ENCODE data around the gene ZBTB5.

DNA sequence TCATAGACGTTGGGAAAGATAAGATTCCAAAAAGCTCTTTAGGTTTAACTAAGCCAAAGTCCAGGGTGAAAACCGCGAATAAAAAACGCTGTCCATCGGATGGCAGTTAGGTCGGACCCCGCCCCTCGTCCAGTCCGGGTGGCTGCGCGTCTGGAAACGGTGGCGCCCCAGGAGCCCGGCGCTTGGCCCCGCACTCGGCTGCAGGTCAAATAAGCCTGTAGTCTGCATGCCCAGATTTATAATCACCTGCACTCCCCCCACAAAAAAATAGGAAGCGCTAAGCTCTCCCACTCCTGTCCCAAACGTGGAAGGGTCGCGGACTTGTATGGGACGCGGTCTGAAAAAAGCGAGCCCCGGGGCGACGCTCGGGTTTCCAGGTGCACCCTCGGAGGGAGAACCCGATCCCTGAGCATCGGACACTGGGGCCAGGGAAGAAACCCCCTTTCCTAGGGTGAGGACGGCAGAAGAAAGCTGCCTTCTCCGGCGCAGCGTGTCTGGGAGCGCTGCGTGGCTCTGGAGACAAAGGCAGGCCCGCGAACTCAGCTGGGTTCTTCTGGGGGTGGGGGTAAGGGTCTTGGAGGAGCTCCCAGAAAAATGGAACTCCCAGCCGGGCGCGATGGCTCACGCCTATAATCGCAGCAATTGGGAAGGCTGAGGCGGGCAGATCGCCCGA, 923 bp upstream of the ZBTB5 start:
- no peak for TF ChIP-seq SUZ12 (IDR thresholded peaks at IDR 0.05)
- TF ChIP-seq FOXA1 (IDR thresholded peaks at IDR 0.05): no peak
- TF ChIP-seq ELF4 (IDR thresholded peaks at IDR 0.05): no peak
